HFF-Myc (cell line): Measurements from ENCODE around the gene CAMK2N2.
A peak's percentile ranks its signal among the peaks of the same experiment; 100 is the strongest.

Experiments used
- DNase-seq: peaks from one replicate; pipeline ENCODE4 v3.0.0-alpha.2; 2011; ENCODE audit warnings: low read depth; ENCODE audit errors: extremely low read depth
- H3K4me3 ChIP-seq: replicated peaks from 2 replicates; pipeline ENCODE4 v1.5.1; 2011; ENCODE audit warnings: low read depth, mild to moderate bottlenecking, control low read depth, low read length
- TF ChIP-seq, protein P1 (sequence below): IDR thresholded peaks from 2 replicates; pipeline ENCODE4 v1.5.1; 2012; ENCODE audit warnings: mild to moderate bottlenecking, low read depth, low read length, control low read depth; ENCODE audit errors: missing control alignments

CAMK2N2 gene

GRCh38 chr3:184261270-184261853 lies at the start of gene CAMK2N2:
Gene CAMK2N2 (minus strand): TSS chr3:184261553. CDS start chr3:184261285, 268 bp downstream.
- peak within 1 kb of the TSS; percentile 36 for H3K4me3 ChIP-seq
- TF ChIP-seq, protein P1, sequence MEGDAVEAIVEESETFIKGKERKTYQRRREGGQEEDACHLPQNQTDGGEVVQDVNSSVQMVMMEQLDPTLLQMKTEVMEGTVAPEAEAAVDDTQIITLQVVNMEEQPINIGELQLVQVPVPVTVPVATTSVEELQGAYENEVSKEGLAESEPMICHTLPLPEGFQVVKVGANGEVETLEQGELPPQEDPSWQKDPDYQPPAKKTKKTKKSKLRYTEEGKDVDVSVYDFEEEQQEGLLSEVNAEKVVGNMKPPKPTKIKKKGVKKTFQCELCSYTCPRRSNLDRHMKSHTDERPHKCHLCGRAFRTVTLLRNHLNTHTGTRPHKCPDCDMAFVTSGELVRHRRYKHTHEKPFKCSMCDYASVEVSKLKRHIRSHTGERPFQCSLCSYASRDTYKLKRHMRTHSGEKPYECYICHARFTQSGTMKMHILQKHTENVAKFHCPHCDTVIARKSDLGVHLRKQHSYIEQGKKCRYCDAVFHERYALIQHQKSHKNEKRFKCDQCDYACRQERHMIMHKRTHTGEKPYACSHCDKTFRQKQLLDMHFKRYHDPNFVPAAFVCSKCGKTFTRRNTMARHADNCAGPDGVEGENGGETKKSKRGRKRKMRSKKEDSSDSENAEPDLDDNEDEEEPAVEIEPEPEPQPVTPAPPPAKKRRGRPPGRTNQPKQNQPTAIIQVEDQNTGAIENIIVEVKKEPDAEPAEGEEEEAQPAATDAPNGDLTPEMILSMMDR = no peak
- DNase-seq = no peak

DNA sequence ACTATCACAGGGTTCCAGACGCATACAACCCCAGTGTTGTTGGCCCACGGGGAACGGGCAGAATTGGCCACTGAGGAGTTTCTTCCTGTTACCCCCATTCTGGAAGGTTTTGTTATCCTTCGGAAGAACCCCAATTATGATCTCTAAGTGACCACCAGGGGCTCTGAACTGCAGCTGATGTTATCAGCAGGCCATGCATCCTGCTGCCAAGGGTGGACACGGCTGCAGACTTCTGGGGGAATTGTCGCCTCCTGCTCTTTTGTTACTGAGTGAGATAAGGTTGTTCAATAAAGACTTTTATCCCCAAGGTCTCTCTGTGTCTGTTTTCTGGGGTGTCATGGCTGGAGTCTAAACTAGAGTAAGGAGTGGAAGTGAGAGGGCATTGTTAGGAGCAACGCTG lies 47.4 kb upstream of the CAMK2N2 start:
- no peak for DNase-seq
- TF ChIP-seq, protein P1 = no peak
- H3K4me3 ChIP-seq = no peak overlapping the region

DNA sequence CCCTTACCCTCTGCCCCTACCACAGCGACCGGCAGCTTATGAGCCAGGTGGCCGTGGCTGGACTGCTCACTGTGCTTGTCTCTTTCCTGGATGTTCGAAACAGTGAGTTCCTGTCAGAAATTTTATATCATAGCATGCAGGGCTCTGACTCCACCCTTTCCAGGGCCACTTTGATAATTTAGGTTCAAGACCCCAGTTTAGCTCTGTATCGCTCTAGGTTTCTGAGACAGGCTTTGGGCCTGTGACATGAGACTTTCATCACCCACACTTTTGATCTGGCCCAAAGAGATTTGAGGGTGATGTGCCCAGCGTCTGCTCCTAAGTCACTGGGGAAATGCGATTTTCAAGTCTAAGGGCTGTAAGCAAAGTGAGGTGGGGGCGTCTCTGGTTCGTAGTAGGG lies 46.6 kb upstream of the CAMK2N2 start:
- no peak overlapping the region for H3K4me3 ChIP-seq
- no peak for DNase-seq
- TF ChIP-seq, protein P1 = no peak

- TF ChIP-seq, protein P1 = no peak
- no peak for DNase-seq
- H3K4me3 ChIP-seq = no peak overlapping the region
Observed at GRCh38 chr3:184306341-184306972, 45.1 kb upstream of the CAMK2N2 start.

GRCh38 chr3:184305577-184305976 lies 44.2 kb upstream of the CAMK2N2 start:
- TF ChIP-seq, protein P1 = peak; percentile 36

GRCh38 chr3:184300378-184300720 lies 39.0 kb upstream of the CAMK2N2 start:
- TF ChIP-seq, protein P1 = no peak
- peak overlapping the region; percentile 97 for H3K4me3 ChIP-seq
- DNase-seq = no peak

More at GRCh38 chr3:184305577-184305976, 44.2 kb upstream of the CAMK2N2 start:
- no peak for DNase-seq
- H3K4me3 ChIP-seq = no peak overlapping the region
